ENCODE data around the gene EWSR1. TPM values are rescaled to one million over a fixed set of nuclear protein-coding genes. Genes with fewer than 3 reads are reported as not detected.

The EWSR1 gene
- total RNA-seq, 6 experiments from 2014 or later = 200 to 291 (median 270) TPM

DNA sequence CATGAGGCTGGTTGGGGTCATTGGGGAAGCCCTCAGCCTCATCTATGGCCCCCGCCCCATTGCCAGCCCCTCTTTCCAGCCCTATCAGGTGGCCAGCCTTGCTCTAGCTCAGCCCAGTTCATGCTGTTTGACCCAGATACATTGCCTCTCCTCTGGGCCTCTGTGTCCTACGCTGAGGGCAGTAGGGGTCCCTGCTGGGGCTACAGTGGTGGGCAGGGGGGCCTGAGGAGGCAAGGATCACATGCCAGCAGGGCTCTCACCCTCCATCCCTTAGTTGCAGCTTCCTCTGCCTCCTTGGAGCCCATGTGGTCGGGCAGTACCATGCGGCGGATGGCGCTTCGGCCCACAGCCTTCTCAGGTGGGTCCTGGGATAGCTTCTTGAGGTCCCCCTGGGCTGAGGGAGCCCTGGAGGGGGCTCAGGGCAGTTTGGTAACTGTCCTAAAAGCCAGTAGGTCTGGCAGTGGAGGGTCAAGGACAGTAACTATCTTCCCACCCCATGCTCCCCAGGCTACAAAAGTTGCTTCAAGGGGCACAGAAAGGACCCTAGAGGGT, 43.1 kb upstream of the EWSR1 start:
- Mint-ChIP-seq H3K27ac (no peak overlapping the region), H3K27me3 (ENCODE audit: insufficient read depth) (peaks cover 31% of the 10 kb centered on the region), H3K4me1 (ENCODE audit: low read depth) (no peaks in the 10 kb centered on the region), H3K4me3 (no peak overlapping the region), H3K36me3 (ENCODE audit: low read depth) (no peaks in the 10 kb centered on the region), H3K9me3 (no peaks in the 10 kb centered on the region)
- TF ChIP-seq, protein P1, sequence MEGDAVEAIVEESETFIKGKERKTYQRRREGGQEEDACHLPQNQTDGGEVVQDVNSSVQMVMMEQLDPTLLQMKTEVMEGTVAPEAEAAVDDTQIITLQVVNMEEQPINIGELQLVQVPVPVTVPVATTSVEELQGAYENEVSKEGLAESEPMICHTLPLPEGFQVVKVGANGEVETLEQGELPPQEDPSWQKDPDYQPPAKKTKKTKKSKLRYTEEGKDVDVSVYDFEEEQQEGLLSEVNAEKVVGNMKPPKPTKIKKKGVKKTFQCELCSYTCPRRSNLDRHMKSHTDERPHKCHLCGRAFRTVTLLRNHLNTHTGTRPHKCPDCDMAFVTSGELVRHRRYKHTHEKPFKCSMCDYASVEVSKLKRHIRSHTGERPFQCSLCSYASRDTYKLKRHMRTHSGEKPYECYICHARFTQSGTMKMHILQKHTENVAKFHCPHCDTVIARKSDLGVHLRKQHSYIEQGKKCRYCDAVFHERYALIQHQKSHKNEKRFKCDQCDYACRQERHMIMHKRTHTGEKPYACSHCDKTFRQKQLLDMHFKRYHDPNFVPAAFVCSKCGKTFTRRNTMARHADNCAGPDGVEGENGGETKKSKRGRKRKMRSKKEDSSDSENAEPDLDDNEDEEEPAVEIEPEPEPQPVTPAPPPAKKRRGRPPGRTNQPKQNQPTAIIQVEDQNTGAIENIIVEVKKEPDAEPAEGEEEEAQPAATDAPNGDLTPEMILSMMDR (IDR thresholded peaks at IDR 0.05) = no peak
- no peak for DNase-seq

DNA sequence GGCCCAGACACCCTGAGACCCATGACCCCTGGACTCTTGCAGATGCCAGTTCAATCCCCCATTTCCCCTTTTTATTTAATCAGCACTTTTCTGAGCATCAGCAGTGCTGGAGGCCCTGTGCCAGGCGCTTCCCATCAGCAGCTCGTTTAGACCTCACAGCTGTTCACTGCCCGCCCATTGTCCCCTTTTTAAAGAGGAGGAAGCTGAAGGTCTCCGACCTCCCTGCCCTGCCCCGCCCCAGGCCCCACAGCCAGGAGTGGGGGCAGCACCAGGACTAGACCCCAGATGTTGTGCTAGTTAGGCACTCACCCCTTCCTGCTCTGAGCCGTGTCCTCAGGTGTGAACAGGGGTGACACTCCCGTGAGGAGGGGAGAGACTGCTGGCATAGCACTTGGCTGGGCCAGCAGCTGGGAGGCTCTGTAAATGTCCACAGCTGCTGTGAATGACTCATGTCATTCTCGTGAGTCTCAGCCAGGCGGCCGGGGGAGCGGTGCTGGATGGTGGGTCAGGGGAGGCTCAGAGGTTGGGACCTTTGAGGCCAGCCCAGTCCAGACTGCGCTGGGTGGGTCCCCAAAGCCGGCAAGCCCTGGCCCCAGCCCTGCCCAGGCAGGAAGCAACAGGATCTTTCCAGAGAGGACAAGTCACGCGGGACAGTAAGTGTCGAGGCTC, 42.5 kb upstream of the EWSR1 start:
- H3K9me3 Mint-ChIP-seq = no peaks in the 10 kb centered on the region
- H3K27me3 Mint-ChIP-seq (ENCODE audit: insufficient read depth) = peaks cover 29% of the 10 kb centered on the region
- H3K36me3 Mint-ChIP-seq (ENCODE audit: low read depth) = no peaks in the 10 kb centered on the region
- TF ChIP-seq, protein P1 (IDR thresholded peaks at IDR 0.05) = no peak
- H3K4me1 Mint-ChIP-seq (ENCODE audit: low read depth) = no peaks in the 10 kb centered on the region
- H3K4me3 Mint-ChIP-seq = no peak overlapping the region
- no peak overlapping the region for H3K27ac Mint-ChIP-seq
- DNase-seq = no peak

DNA sequence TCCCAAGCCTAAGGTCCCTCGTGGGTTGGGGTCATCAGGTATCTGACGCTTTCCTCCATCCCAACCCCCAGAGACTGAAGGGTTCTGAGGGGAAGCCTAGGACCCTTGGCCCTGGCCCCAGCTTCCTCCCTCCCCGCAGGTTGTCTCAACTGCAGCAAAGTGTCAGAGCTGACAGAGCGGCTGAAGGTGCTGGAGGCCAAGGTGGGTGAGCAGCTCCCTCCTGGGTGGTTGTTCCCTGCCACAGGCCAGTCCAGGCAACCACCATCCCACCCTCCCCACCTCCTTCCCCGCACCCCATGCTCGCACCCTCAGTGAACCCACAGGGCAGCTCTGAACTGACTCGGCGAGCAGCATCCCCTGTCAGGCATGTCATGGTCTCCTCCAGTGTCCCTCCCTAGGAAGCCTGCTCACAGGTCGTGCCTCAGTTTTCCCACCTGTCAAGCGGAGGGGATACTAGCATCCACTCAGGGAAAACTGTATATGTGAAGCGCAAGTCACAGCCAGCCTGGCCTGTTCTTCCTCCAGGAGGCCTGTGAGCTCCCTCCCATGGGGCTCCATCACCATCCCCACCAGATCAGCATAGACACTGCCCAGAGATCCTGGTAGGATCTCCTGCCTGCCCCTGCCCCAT, 41.6 kb upstream of the EWSR1 start:
- H3K9me3 Mint-ChIP-seq = no peaks in the 10 kb centered on the region
- no peak for DNase-seq
- H3K4me3 Mint-ChIP-seq = no peak overlapping the region

GRCh38 chr22:29230972-29231875, 36.8 kb upstream of the EWSR1 start:
- DNase-seq = no peak
- Mint-ChIP-seq H3K9me3 (no peaks in the 10 kb centered on the region), H3K27ac (no peak overlapping the region)

More for the DNA sequence above, 41.6 kb upstream of the EWSR1 start:
- Mint-ChIP-seq H3K4me1 (ENCODE audit: low read depth) (no peaks in the 10 kb centered on the region), H3K27ac (no peak overlapping the region), H3K27me3 (ENCODE audit: insufficient read depth) (peaks cover 26% of the 10 kb centered on the region), H3K36me3 (ENCODE audit: low read depth) (no peaks in the 10 kb centered on the region)
- TF ChIP-seq, protein P1 (IDR thresholded peaks at IDR 0.05) = no peak

More at GRCh38 chr22:29230972-29231875, 36.8 kb upstream of the EWSR1 start:
- no peaks in the 10 kb centered on the region for H3K36me3 Mint-ChIP-seq (ENCODE audit: low read depth)
- no peaks in the 10 kb centered on the region for H3K4me1 Mint-ChIP-seq (ENCODE audit: low read depth)
- TF ChIP-seq, protein P1 (IDR thresholded peaks at IDR 0.05) = no peak
- H3K4me3 Mint-ChIP-seq = no peak overlapping the region
- peaks cover 24% of the 10 kb centered on the region for H3K27me3 Mint-ChIP-seq (ENCODE audit: insufficient read depth)
